ENCODE results near the gene KCNAB2. TPM values are rescaled to one million over a fixed set of nuclear protein-coding genes. Genes with fewer than 3 reads are reported as not detected.

The KCNAB2 gene
- total RNA-seq, 1 experiment from 2014 or later, result 28.5 TPM

DNA sequence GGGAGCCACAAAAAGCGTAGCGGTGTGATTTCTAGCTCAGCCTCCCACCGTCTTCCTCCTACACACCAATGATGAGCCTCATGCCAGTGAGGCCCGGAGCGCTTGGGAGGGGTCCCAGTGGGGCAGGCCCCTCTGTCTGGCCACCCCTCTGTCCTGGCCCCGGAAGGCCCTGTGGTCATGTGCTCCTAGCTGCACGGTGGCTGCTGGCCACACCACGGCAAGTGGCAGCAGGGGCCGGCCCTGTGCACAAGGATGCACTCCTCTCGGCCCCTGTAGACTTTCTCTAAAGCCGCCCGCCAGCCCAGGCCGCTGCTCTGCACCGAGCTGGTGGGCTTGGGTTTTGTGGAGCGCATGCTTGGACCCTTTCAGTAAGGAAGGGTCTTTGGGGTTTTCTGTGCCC is 53.6 kb downstream of the KCNAB2 start:
- no peaks in the 10 kb centered on the region for H3K9me3 ChIP-seq (ENCODE audit: low read length)
- H3K27ac ChIP-seq (ENCODE audit: low read length), result no peak overlapping the region
- no peaks in the 10 kb centered on the region for H3K9me2 ChIP-seq (replicated peaks; ENCODE audit: low read length)
- no peaks in the 10 kb centered on the region for H3K79me2 ChIP-seq (ENCODE audit: low read length)
- DNase-seq, result no peak
- H3K9ac ChIP-seq (ENCODE audit: low read length), result no peak overlapping the region
- H2AFZ ChIP-seq (ENCODE audit: low read length), result no peak overlapping the region
- intact Hi-C loops (cut with micrococcal nuclease), result no loop called here
- no peak overlapping the region for H3K4me2 ChIP-seq (ENCODE audit: low read length)
- no TSS peak for BruUV-seq (replicated peaks)
- TF ChIP-seq, protein P1, sequence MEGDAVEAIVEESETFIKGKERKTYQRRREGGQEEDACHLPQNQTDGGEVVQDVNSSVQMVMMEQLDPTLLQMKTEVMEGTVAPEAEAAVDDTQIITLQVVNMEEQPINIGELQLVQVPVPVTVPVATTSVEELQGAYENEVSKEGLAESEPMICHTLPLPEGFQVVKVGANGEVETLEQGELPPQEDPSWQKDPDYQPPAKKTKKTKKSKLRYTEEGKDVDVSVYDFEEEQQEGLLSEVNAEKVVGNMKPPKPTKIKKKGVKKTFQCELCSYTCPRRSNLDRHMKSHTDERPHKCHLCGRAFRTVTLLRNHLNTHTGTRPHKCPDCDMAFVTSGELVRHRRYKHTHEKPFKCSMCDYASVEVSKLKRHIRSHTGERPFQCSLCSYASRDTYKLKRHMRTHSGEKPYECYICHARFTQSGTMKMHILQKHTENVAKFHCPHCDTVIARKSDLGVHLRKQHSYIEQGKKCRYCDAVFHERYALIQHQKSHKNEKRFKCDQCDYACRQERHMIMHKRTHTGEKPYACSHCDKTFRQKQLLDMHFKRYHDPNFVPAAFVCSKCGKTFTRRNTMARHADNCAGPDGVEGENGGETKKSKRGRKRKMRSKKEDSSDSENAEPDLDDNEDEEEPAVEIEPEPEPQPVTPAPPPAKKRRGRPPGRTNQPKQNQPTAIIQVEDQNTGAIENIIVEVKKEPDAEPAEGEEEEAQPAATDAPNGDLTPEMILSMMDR (conservative IDR thresholded peaks at IDR 0.05; ENCODE audit: low read depth, low read length), result no peak
- TF ChIP-seq EZH2 (IDR thresholded peaks at IDR 0.05; ENCODE audit: low read length, unreplicated experiment), result no peak
- TF ChIP-seq EZH2phosphoT487 (IDR thresholded peaks at IDR 0.05; ENCODE audit: borderline replicate concordance, low read length), result no peak
- H3K4me1 ChIP-seq (ENCODE audit: insufficient read depth, low read length), result no peaks in the 10 kb centered on the region
- no peaks in the 10 kb centered on the region for H4K20me1 ChIP-seq (ENCODE audit: low read length)
- no peaks in the 10 kb centered on the region for H3K27me3 ChIP-seq (ENCODE audit: low read length)
- no peaks in the 10 kb centered on the region for H3F3A ChIP-seq (ENCODE audit: low read length, unreplicated experiment)
- no peak for ATAC-seq
- H3K36me3 ChIP-seq (ENCODE audit: low read depth, low read length), result no peaks in the 10 kb centered on the region
- no peak overlapping the region for H3K4me3 ChIP-seq (ENCODE audit: low read length)
- ChIA-PET POLR2A (ENCODE audit: unreplicated experiment) (no interaction called here), CTCF (no interaction called here)

DNA sequence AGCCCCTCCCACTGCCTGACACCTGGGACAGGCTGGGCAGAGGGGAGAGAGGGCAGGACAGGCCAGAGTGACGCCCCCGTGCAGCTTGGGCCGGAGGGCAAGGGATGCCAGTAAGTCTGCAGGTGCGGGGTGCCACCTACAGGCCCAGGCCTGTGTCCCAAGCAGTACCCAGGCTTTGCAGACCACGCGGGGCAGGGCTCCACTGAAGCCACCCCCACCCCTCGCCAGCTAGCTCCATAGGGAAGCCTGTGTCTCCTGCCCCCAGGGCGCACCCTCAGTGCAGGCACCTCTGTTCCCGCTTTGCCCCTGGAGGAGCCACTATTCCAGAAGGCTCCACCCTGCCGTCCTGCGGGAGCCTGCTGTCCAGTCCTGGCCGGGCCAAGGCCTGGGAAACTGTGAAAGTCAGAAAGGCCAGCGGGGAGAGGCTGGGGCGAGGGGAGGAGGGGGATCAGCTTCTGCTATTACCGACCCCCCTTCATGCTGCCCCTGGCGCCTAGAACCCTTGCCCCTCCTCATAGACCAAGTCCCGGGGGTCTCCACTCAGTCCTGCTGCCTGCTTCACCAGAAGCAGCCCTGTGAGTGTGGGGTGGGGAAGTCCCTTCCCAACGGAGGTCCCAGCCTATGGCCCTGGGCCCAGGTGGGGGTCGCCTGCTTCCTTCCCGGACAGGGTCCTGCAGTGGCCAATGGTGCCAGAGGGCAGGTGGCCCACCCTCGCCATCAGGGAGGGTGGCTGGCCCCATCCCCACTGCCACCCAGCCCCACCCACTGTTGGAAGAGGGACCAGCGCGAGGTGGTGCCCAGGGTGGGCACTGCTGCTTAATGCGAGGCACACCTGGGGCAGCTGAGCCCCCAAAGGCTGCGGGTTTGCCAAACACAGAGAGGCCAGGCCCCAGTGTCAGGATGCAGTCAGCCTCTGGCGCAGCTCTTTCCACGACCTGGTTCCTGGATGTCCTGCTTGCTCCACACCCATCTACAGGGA is 54.4 kb downstream of the KCNAB2 start:
- H3K9me2 ChIP-seq (replicated peaks; ENCODE audit: low read length), result no peaks in the 10 kb centered on the region
- no peaks in the 10 kb centered on the region for H3K79me2 ChIP-seq (ENCODE audit: low read length)
- H2AFZ ChIP-seq (ENCODE audit: low read length), result no peak overlapping the region
- H3F3A ChIP-seq (ENCODE audit: low read length, unreplicated experiment), result no peaks in the 10 kb centered on the region
- no peaks in the 10 kb centered on the region for H4K20me1 ChIP-seq (ENCODE audit: low read length)
- intact Hi-C loops (cut with micrococcal nuclease), result no loop called here
- no peak overlapping the region for H3K27ac ChIP-seq (ENCODE audit: low read length)
- no peak overlapping the region for H3K4me3 ChIP-seq (ENCODE audit: low read length)
- H3K4me2 ChIP-seq (ENCODE audit: low read length), result no peak overlapping the region
- no TSS peak for BruUV-seq (replicated peaks)
- H3K27me3 ChIP-seq (ENCODE audit: low read length), result no peaks in the 10 kb centered on the region
- ChIA-PET POLR2A (ENCODE audit: unreplicated experiment) (interaction anchor here (0.7 kb wide), 1 partner anchor 9 kb away, joined by 3 read pairs; no protein-coding TSS in a partner anchor), CTCF (interaction anchor here (0.6 kb wide), 1 partner anchor 33 kb away, joined by 4 read pairs; no protein-coding TSS in a partner anchor)
- no peak overlapping the region for H3K9ac ChIP-seq (ENCODE audit: low read length)
- peak; percentile 51 for DNase-seq
- ATAC-seq, result peak; percentile 82
- H3K36me3 ChIP-seq (ENCODE audit: low read depth, low read length), result no peaks in the 10 kb centered on the region
- no peaks in the 10 kb centered on the region for H3K9me3 ChIP-seq (ENCODE audit: low read length)
- H3K4me1 ChIP-seq (ENCODE audit: insufficient read depth, low read length), result no peaks in the 10 kb centered on the region
- TF ChIP-seq, protein P1 (conservative IDR thresholded peaks at IDR 0.05; ENCODE audit: low read depth, low read length), result peak; percentile 72
- no peak for TF ChIP-seq EZH2phosphoT487 (IDR thresholded peaks at IDR 0.05; ENCODE audit: borderline replicate concordance, low read length)
